HG03575 (cell line): Measurements from ENCODE around the gene TGFBI.
"Not testable (repeated sequence)": the region's sequence is repeated elsewhere in the genome, so short reads cannot be mapped to it uniquely, and the experiment has no call there.

Experiments
- ATAC-seq: cut with Tn5 transposase; IDR thresholded peaks from one replicate; pipeline ENCODE4 v1.9.1; 2021; ENCODE audit not compliant: unreplicated experiment, insufficient number of reproducible peaks, low FRiP score; ENCODE audit errors: extremely low read depth

The TGFBI gene

DNA sequence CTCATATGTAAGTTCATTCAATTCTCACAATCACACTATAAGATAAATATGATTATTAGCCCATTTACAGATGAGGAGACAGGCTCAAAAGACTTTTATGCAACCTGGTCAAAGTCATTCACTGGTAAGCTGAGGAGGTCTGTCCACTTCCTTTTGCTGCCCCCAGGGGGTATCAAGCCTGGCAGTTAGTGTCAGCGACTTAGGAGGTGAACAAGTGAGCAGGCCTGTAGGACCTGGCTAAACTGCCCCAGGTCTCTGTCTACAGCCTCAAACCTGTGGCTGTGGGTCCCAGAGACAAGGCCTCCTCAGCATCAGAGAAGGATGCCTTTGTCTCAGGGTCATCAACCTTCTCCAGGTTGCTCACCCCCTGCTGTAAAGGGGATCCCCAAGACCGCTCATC, 10.4 kb downstream of the TGFBI start:
- ATAC-seq: no peak

- ATAC-seq: no peak
Measured at GRCh38 chr5:136040746-136041415, 12.1 kb downstream of the TGFBI start.

DNA sequence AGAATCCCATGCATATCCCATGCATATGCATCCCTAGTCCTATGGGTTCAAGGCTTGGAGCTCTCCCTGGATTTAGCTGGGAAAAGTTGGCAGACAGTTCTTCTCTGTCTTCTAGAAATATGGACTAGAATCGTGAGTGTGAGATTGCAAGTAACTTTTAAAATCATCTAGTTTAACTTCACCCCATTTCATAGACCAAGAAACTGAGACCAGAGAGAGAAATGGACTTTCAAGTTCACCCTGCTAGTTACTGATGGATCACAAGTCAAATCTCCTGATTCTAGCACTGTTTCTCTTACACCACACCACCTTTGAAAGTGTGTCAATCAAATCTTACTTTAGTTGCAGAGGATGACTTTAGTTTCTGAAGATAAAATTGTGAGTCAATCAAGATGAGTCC, 13.4 kb downstream of the TGFBI start:
- ATAC-seq: no peak

- ATAC-seq: no peak
Measured at GRCh38 chr5:136042665-136043121, 13.9 kb downstream of the TGFBI start.

GRCh38 chr5:136043551-136043950, 14.8 kb downstream of the TGFBI start:
- no peak for ATAC-seq

- ATAC-seq: no peak
Measured at GRCh38 chr5:136043968-136044610, 15.3 kb downstream of the TGFBI start.

- ATAC-seq: not testable (repeated sequence)
Measured at GRCh38 chr5:136045026-136045425, 16.2 kb downstream of the TGFBI start.

DNA sequence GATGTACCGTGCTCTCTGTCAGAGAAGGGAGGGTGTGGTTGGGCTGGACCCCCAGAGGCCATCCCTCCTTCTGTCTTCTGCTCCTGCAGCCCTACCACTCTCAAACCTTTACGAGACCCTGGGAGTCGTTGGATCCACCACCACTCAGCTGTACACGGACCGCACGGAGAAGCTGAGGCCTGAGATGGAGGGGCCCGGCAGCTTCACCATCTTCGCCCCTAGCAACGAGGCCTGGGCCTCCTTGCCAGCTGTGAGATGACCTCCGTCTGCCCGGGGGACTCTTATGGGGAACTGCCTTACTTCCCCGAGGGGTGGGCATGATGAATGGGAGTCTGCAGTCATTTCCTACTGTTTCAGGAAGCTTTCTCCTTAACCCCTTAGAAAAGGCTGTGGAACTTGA, 17.5 kb downstream of the TGFBI start:
- no peak for ATAC-seq

DNA sequence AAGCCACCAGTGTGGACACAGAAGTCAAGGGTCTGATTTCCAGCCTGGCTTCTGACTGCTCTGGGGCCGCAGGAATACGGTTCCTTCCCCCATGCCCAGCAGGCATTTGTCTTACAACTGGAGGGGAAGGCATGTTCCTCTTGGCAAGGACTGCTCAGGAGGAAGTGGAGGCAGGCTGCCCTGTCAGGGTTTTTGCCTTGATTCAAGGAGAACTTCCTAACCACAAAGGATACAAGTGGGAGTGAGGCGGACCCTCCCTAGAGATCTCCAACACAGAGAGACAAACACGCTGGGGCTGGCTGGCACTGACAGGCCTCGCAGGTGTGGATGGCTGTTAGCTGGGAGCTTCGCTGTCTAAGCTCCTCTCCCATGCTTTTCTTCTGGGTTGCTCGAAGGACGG, 19.1 kb downstream of the TGFBI start:
- ATAC-seq: no peak

- no peak for ATAC-seq
Measured at GRCh38 chr5:136048966-136049365, 20.2 kb downstream of the TGFBI start.

DNA sequence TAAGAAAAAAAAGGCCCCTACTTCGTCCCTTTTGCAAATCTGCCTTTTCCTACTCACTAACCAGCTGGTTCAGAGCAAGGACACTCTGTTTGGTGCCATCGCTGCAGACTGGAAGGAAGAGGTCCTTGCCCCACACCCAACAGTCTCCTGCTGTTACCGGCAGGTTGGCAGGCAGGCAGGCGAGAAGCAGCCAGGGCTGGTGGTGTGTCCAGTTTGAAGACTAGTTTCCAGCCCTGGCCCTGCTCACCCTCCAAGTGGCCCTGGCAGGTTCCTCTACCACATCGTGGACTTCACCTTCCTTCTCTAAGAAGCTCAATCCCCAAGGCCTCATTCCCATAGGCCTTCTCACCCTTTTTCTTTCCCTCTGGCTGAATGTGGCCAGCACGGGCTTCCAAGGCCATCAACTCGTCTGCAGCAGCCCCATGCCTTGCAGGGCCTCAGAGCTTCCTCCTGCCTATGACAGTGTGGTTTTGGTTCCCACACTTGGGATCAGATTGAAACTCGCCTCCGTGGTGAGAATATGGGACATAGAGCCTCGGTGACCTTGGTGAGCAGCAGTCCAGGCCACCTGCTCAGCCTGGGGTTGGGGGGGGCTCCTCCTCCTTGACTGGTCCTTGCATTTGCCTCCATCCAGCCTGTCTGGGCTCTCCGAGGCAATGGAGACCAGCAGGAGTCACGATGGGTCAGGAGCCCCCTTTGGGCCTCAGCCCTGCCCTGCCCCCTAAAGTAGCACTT, 22.9 kb downstream of the TGFBI start:
- no peak for ATAC-seq

DNA sequence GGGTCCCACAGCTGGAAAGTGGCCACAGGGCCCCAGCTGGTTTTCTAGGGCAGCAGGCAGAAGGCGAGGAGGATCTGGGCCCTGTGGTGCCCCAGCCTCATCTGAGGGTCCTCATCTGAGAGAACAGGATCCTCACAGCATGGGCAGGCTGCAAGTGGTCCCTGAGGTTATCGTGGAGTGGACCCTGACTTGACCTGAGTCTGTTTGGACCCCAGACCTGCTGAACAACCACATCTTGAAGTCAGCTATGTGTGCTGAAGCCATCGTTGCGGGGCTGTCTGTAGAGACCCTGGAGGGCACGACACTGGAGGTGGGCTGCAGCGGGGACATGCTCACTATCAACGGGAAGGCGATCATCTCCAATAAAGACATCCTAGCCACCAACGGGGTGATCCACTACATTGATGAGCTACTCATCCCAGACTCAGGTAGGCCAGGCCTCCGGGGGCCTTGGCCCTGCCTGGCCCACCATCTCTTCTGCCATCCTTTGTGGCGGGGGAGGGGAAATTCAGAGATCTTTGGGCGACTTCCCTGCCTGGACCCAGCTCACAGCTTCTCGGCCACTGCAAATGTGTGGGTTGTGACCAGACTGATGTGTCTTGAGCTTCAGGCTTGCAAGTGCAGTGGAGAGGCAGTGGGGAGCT, 24.0 kb downstream of the TGFBI start:
- ATAC-seq: no peak

- no peak for ATAC-seq
Measured at GRCh38 chr5:136053336-136054141, 24.8 kb downstream of the TGFBI start.

DNA sequence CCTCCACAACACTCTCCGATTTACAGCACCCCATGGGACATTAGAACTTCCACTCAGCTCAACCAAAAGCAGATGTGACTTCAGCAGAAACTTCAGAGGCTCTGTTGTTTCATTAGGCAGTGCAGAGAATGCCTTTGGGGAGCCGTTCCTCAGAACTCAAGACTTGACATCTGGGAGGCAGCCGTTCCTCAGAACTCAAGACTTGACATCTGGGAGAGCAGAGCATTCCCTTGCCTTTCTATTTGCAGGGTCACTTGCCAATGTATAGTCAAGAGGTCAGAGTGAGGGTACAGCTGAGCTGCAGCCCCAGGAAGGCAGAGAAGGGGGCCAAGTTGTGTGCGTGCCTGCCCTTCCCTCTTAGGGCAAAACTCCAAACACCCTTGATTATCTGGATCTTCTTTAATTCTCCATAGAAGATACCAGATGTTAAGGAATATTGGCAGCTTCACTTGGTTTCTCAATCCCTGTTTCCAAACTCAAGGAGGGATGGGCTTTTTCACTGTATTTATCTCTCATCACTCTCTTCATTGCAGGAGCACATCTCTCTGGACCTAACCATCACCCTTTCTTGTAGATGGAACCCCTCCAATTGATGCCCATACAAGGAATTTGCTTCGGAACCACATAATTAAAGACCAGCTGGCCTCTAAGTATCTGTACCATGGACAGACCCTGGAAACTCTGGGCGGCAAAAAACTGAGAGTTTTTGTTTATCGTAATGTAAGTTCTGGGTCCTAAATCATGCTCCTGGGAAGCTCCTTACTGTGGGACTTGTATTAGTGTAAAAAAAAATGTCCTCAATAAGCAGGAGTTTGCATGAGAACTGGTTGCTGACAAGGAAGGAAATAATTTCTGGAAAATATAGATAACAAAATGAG, 25.6 kb downstream of the TGFBI start:
- ATAC-seq: no peak

DNA sequence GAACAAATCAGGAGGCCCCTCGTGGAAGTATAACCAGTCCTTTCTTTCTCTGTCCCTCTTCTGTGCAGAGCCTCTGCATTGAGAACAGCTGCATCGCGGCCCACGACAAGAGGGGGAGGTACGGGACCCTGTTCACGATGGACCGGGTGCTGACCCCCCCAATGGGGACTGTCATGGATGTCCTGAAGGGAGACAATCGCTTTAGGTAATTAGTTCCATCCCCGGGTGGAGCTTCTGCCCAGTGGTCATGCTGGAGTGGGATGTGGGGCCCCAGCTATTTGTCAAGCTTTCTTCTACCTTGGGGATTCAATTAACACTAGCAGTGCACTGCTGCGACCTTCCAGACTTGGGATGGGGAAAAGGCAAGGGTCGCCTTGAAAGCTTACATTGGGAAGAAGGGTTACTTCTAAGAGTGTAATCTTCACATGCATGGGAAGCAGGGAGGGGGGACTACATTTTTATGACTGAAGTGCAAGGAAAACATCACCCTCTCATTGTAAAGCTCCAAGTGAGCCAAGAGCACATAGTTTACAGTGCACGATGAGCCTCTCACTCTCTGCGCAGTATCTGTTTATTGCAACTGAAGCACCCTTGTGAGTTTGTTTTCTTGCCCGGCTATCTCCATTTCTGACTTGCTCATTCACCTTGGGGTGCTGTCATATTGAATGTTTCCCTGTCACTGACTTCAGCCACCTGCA, 27.0 kb downstream of the TGFBI start:
- no peak for ATAC-seq

DNA sequence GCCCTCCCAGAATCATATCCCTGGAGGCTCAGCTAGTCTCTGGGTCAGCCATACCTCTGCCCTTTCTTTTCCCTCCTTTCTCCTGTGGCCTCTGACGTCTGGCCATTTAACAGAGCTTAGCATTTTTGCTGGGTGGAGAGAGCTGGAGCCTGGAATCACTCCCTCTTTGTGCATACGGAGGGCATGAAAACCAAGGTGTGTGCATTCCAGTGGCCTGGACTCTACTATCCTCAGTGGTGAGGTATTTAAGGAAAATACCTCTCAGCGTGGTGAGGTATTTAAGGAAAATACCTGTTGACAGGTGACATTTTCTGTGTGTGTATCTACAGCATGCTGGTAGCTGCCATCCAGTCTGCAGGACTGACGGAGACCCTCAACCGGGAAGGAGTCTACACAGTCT, 27.5 kb downstream of the TGFBI start:
- no peak for ATAC-seq

- ATAC-seq: no peak
Measured at GRCh38 chr5:136056771-136057335, 28.1 kb downstream of the TGFBI start.
